IPS-11a (cell line): ENCODE measurements around the gene SPPL3.
"Not testable (repeated sequence)": the region's sequence is repeated elsewhere in the genome, so short reads cannot be mapped to it uniquely, and the experiment has no call there.

Experiments used
- H3K4me3 ChIP-seq: one replicate; pipeline ENCODE4 v1.5.1; 2013; ENCODE audit warnings: low read depth, low read length, control low read depth

The SPPL3 gene

GRCh38 chr12:120820884-120821510 is 83.2 kb downstream of the SPPL3 start:
- no peak overlapping the region for H3K4me3 ChIP-seq

GRCh38 chr12:120818416-120818815 is 85.7 kb downstream of the SPPL3 start:
- H3K4me3 ChIP-seq, result no peak overlapping the region

GRCh38 chr12:120817559-120818330 is 86.4 kb downstream of the SPPL3 start:
- no peak overlapping the region for H3K4me3 ChIP-seq

GRCh38 chr12:120816363-120816762 is 87.8 kb downstream of the SPPL3 start:
- H3K4me3 ChIP-seq, result no peak overlapping the region

GRCh38 chr12:120814903-120815429 is 89.2 kb downstream of the SPPL3 start:
- H3K4me3 ChIP-seq, result no peak overlapping the region

GRCh38 chr12:120814203-120814902 is 89.8 kb downstream of the SPPL3 start:
- H3K4me3 ChIP-seq, result no peak overlapping the region

- no peak overlapping the region for H3K4me3 ChIP-seq
These were observed 90.5 kb downstream of the SPPL3 start for GRCh38 chr12:120813588-120814153.

- no peak overlapping the region for H3K4me3 ChIP-seq
These were observed 94.1 kb downstream of the SPPL3 start for GRCh38 chr12:120810021-120810420.

- H3K4me3 ChIP-seq, result no peak overlapping the region
These were observed 99.7 kb downstream of the SPPL3 start for GRCh38 chr12:120804428-120804827.

- H3K4me3 ChIP-seq, result no peak overlapping the region
These were observed 103.0 kb downstream of the SPPL3 start for GRCh38 chr12:120801146-120801545.

GRCh38 chr12:120800665-120801064 is 103.5 kb downstream of the SPPL3 start:
- H3K4me3 ChIP-seq, result no peak overlapping the region

- no peak overlapping the region for H3K4me3 ChIP-seq
These were observed 104.7 kb downstream of the SPPL3 start for GRCh38 chr12:120799243-120800045.

GRCh38 chr12:120798696-120799095 is 105.5 kb downstream of the SPPL3 start:
- no peak overlapping the region for H3K4me3 ChIP-seq

- no peak overlapping the region for H3K4me3 ChIP-seq
These were observed 106.2 kb downstream of the SPPL3 start for GRCh38 chr12:120797677-120798642.

- no peak overlapping the region for H3K4me3 ChIP-seq
These were observed 108.5 kb downstream of the SPPL3 start for GRCh38 chr12:120795441-120796178.

- no peak overlapping the region for H3K4me3 ChIP-seq
These were observed 110.8 kb downstream of the SPPL3 start for GRCh38 chr12:120793357-120793756.

GRCh38 chr12:120792456-120792855 is 111.7 kb downstream of the SPPL3 start:
- not testable (repeated sequence) for H3K4me3 ChIP-seq

- no peak overlapping the region for H3K4me3 ChIP-seq
These were observed 112.4 kb downstream of the SPPL3 start for GRCh38 chr12:120791669-120792176.
